Myometrial cell (primary cell): Measurements from ENCODE around the gene ZNF414. TPM values are rescaled to one million over a fixed set of nuclear protein-coding genes. Genes with fewer than 3 reads are reported as not detected.

Source experiments
- total RNA-seq: library from RNA; depleted of rRNA; stranded (reverse); fragments of >200 nt; gene quantifications from 2 replicates; pipeline ENCODE4 v1.2.3, GENCODE V29; 2015

ZNF414 gene
- total RNA-seq: 2.7 and 14.7 TPM in 2 replicates

GRCh38 chr19:8513687-8514504 is at the start of gene ZNF414:
TSS of gene ZNF414 (minus strand) at chr19:8514167. CDS start at chr19:8514046, 121 bp downstream.

Other genes with a start within 250 kb of the ZNF414 start
- 105 and 133 TPM in 2 replicates for gene CD320, start 205.8 kb downstream of the ZNF414 start, total RNA-seq
- gene NDUFA7, start 192.8 kb downstream of the ZNF414 start, total RNA-seq: 16.1 and 39.3 TPM in 2 replicates
- gene RPS28, start 192.7 kb downstream of the ZNF414 start, total RNA-seq: 283 and 489 TPM in 2 replicates
- 2.9 and 3.7 TPM in 2 replicates for gene KANK3, start 170.9 kb downstream of the ZNF414 start, total RNA-seq
- gene ANGPTL4, start 150.0 kb downstream of the ZNF414 start, total RNA-seq: 9.8 and 9.9 TPM in 2 replicates
- 13.8 and 14.1 TPM in 2 replicates for gene RAB11B, start 123.8 kb downstream of the ZNF414 start, total RNA-seq
- 96.6 and 111 TPM in 2 replicates for gene MARCHF2, start 100.9 kb downstream of the ZNF414 start, total RNA-seq
- gene HNRNPM, start 69.2 kb downstream of the ZNF414 start, total RNA-seq: 100 and 117 TPM in 2 replicates
- not detected in 2 replicates for gene PRAM1, start 11.5 kb downstream of the ZNF414 start, total RNA-seq
- gene MYO1F, start 63.3 kb upstream of the ZNF414 start, total RNA-seq: 0.53 and 2.3 TPM in 2 replicates
- gene ADAMTS10, start 96.5 kb upstream of the ZNF414 start, total RNA-seq: under 0.01 and 7.6 TPM in 2 replicates
- gene NFILZ, start 116.5 kb upstream of the ZNF414 start, total RNA-seq: not detected in 2 replicates
- gene ACTL9, start 184.6 kb upstream of the ZNF414 start, total RNA-seq: not detected in 2 replicates
- gene OR2Z1, start 207.5 kb upstream of the ZNF414 start, total RNA-seq: not detected in 2 replicates